ENCODE results near the gene SHLD1.

DNA sequence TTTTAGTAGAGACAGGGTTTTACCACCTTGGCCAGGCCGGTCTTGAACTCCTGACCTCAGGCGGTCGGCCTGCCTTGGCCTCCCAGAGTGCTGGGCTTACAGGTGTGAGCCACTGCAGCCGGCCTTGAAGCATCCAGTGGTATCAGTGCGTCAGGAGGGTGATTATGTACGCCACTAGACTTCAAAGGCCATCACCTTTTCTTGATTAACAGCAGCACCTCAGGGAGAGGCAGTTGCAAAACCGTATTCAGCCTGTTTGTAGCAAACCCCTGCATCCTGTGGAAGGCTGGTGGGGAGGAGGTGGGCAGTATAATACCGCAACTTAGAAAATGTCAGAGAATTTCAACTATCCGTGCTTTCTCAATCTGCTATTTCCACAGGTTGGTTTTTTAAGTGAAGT is 27.3 kb upstream of the SHLD1 start:
- TF ChIP-seq, protein P1, sequence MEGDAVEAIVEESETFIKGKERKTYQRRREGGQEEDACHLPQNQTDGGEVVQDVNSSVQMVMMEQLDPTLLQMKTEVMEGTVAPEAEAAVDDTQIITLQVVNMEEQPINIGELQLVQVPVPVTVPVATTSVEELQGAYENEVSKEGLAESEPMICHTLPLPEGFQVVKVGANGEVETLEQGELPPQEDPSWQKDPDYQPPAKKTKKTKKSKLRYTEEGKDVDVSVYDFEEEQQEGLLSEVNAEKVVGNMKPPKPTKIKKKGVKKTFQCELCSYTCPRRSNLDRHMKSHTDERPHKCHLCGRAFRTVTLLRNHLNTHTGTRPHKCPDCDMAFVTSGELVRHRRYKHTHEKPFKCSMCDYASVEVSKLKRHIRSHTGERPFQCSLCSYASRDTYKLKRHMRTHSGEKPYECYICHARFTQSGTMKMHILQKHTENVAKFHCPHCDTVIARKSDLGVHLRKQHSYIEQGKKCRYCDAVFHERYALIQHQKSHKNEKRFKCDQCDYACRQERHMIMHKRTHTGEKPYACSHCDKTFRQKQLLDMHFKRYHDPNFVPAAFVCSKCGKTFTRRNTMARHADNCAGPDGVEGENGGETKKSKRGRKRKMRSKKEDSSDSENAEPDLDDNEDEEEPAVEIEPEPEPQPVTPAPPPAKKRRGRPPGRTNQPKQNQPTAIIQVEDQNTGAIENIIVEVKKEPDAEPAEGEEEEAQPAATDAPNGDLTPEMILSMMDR (IDR thresholded peaks at IDR 0.05; ENCODE audit: insufficient read depth, low read length, poor library complexity, severe bottlenecking): no peak
- TF ChIP-seq EZH2phosphoT487 (conservative IDR thresholded peaks at IDR 0.05; ENCODE audit: low read length): no peak
